DND-41 (cell line): ENCODE results near the gene OSBPL5.

Source experiments
- EZH2 ChIP-seq: IDR thresholded peaks from 3 replicates; pipeline ENCODE4 v1.6.1; 2012; ENCODE audit warnings: borderline replicate concordance, low read depth, mild to moderate bottlenecking, moderate library complexity, low read length, inconsistent platforms; ENCODE audit not compliant: severe bottlenecking
- TF ChIP-seq, protein P1 (sequence below): IDR thresholded peaks from 2 replicates; pipeline ENCODE4 v1.5.1; 2012; ENCODE audit warnings: borderline replicate concordance, low read length, moderate library complexity, mild to moderate bottlenecking; ENCODE audit not compliant: poor library complexity, severe bottlenecking; ENCODE audit errors: extremely low read depth

DNA sequence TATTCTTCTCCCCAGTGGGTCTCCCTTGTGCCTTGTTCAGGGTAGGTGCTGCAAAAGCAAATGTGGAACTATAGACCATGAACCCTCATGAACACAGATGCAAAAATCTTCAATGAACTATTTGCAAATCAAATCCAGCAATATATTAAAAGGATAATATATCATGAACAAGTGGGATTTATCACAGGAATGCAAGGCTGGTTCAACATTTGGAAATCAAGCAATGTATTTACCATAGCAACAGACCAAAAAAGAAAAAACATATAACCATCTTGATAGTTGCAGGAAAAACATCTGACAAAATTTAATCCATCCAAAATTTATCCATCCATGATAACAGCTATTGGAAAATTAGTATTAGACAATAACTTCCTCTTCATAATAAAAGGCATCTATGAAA lies 11.4 kb upstream of the OSBPL5 start:
- TF ChIP-seq, protein P1, sequence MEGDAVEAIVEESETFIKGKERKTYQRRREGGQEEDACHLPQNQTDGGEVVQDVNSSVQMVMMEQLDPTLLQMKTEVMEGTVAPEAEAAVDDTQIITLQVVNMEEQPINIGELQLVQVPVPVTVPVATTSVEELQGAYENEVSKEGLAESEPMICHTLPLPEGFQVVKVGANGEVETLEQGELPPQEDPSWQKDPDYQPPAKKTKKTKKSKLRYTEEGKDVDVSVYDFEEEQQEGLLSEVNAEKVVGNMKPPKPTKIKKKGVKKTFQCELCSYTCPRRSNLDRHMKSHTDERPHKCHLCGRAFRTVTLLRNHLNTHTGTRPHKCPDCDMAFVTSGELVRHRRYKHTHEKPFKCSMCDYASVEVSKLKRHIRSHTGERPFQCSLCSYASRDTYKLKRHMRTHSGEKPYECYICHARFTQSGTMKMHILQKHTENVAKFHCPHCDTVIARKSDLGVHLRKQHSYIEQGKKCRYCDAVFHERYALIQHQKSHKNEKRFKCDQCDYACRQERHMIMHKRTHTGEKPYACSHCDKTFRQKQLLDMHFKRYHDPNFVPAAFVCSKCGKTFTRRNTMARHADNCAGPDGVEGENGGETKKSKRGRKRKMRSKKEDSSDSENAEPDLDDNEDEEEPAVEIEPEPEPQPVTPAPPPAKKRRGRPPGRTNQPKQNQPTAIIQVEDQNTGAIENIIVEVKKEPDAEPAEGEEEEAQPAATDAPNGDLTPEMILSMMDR = no peak
- no peak for TF ChIP-seq EZH2
